OCI-LY1 (cell line): ENCODE data around the gene PPEF2.
"Not testable (repeated sequence)": the region's sequence is repeated elsewhere in the genome, so short reads cannot be mapped to it uniquely, and the experiment has no call there.

Source experiments
- CTCF ChIP-seq: fragments of 200-600 bp; sonication (generic), shearing (Covaris generic); IDR thresholded peaks from 2 replicates; pipeline ENCODE4 v1.5.1; 2017; ENCODE audit warnings: mild to moderate bottlenecking, antibody characterized with exemption, low read length, moderate library complexity, mixed read lengths
- EZH2 ChIP-seq: fragments of 200-600 bp; sonication (generic), shearing (Covaris generic); IDR thresholded peaks from 2 replicates; pipeline ENCODE4 v1.8.0; 2017; ENCODE audit warnings: borderline replicate concordance, mixed run types, mild to moderate bottlenecking, antibody characterized with exemption, low read length, moderate library complexity, mixed read lengths

DNA sequence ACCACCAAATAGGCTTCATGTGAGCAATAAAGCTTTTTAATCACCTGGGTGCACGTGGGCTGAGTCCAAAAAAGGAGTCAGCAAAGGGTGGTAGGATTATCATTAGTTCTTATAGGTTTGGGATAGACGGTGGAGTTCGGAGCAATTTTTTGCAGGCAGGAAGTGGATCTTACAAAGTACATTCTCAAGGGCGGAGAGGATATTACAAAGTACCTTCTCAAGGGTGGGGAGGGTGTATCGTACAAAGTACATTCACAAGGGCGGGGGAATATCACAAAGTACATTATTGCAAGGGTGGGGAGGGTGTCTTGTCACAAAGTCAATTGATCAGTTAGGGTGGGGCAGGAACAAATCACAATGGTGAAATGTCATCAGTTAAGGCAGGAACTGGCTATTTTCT lies 8.6 kb upstream of the PPEF2 start:
- not testable (repeated sequence) for TF ChIP-seq CTCF, EZH2
